Activated CD4-positive, alpha-beta T cell treated with anti-CD3 and anti-CD28 coated beads, Interleukin-2, amount 50 U/mL, for 48 hours (primary cell): ENCODE data around the gene GNPTAB.
"Not testable (repeated sequence)": the region's sequence is repeated elsewhere in the genome, so short reads cannot be mapped to it uniquely, and the experiment has no call there.

ENCODE experiments used
- DNase-seq, 2 experiments: peaks; one replicate each; pipeline ENCODE4 v3.0.0-alpha.2; 2020

The GNPTAB gene

GRCh38 chr12:101767537-101767936 lies 63.2 kb downstream of the GNPTAB start:
- DNase-seq: no peak

- no peak for DNase-seq
These were observed 66.5 kb downstream of the GNPTAB start for GRCh38 chr12:101764051-101764792.

GRCh38 chr12:101763246-101763931 lies 67.4 kb downstream of the GNPTAB start:
- no peak for DNase-seq

- DNase-seq: no peak
These were observed 69.0 kb downstream of the GNPTAB start for GRCh38 chr12:101761781-101762180.

- no peak for DNase-seq
These were observed 69.4 kb downstream of the GNPTAB start for GRCh38 chr12:101761350-101761749.

- DNase-seq: no peak
These were observed 71.2 kb downstream of the GNPTAB start for GRCh38 chr12:101759396-101760047.

GRCh38 chr12:101750152-101750551 lies 80.6 kb downstream of the GNPTAB start:
- DNase-seq: no peak

GRCh38 chr12:101749657-101750056 lies 81.1 kb downstream of the GNPTAB start:
- no peak for DNase-seq

- DNase-seq: no peak
These were observed 81.9 kb downstream of the GNPTAB start for GRCh38 chr12:101748907-101749306.

GRCh38 chr12:101747697-101748096 lies 83.1 kb downstream of the GNPTAB start:
- DNase-seq: no peak

- no peak for DNase-seq
These were observed 84.1 kb downstream of the GNPTAB start for GRCh38 chr12:101746661-101747060.

GRCh38 chr12:101746196-101746595 lies 84.6 kb downstream of the GNPTAB start:
- no peak for DNase-seq

- no peak for DNase-seq
These were observed 85.3 kb downstream of the GNPTAB start for GRCh38 chr12:101745481-101745880.

- no peak for DNase-seq
These were observed 86.9 kb downstream of the GNPTAB start for GRCh38 chr12:101743724-101744472.

- DNase-seq: no peak
These were observed 87.5 kb downstream of the GNPTAB start for GRCh38 chr12:101743242-101743641.

- DNase-seq: no peak
These were observed 89.8 kb downstream of the GNPTAB start for GRCh38 chr12:101740980-101741379.

GRCh38 chr12:101740566-101740965 lies 90.2 kb downstream of the GNPTAB start:
- DNase-seq: no peak

GRCh38 chr12:101738920-101739665 lies 91.7 kb downstream of the GNPTAB start, which contains the start of gene SYCP3:
Gene SYCP3 (minus strand): TSS chr12:101739462. CDS start chr12:101737935, 1,527 bp downstream.
- DNase-seq: no peak

GRCh38 chr12:101737476-101737875 lies 93.3 kb downstream of the GNPTAB start:
- no peak for DNase-seq

- not testable (repeated sequence) for DNase-seq
These were observed 96.3 kb downstream of the GNPTAB start for GRCh38 chr12:101734482-101734881.

GRCh38 chr12:101733166-101733565 lies 97.6 kb downstream of the GNPTAB start:
- DNase-seq: no peak

- no peak for DNase-seq
These were observed 98.4 kb downstream of the GNPTAB start for GRCh38 chr12:101732318-101732717.
